Measurements from ENCODE around the gene CERS4.
A peak's percentile ranks its signal among the peaks of the same experiment; 100 is the strongest.

CERS4 gene

GRCh38 chr19:8238251-8238650 lies 29.1 kb downstream of the CERS4 start:
- Histone ChIP-seq H3K4me3 (no peak overlapping the region), H3K36me3 (peaks cover 0 to 2% (median under 1%) of the 10 kb centered on the region in 3 donors), H3K27ac (no peak overlapping the region), H3K27me3 (no peaks in the 10 kb centered on the region), H3K9me3 (peaks cover 0 to 8% (median 2%) of the 10 kb centered on the region in 3 donors), H3K4me1 (peaks cover 0 to 17% (median 10%) of the 10 kb centered on the region in 4 donors)
- no peak for DNase-seq
- intact Hi-C loops (cut with DNase I; ENCODE audit: low total_unique reads): no loop called here
- TF ChIP-seq CTCF (IDR thresholded peaks at IDR 0.05): no peak

- Histone ChIP-seq H3K4me3 (no peak overlapping the region), H3K4me1 (peaks cover 0 to 17% (median 10%) of the 10 kb centered on the region in 4 donors), H3K27ac (no peak overlapping the region), H3K36me3 (peaks cover 0 to 7% (median 5%) of the 10 kb centered on the region in 3 donors), H3K27me3 (no peaks in the 10 kb centered on the region), H3K9me3 (peaks cover 0 to 9% (median 4%) of the 10 kb centered on the region in 3 donors)
- no peak for TF ChIP-seq CTCF (IDR thresholded peaks at IDR 0.05)
- intact Hi-C loops (cut with DNase I; ENCODE audit: low total_unique reads): no loop called here
- DNase-seq: no peak
Measured at GRCh38 chr19:8239528-8240273, 30.5 kb downstream of the CERS4 start.

- no peak overlapping the region for H3K27ac ChIP-seq
- H3K4me3 ChIP-seq: no peak overlapping the region
- no peaks in the 10 kb centered on the region for H3K27me3 ChIP-seq
- no peak for TF ChIP-seq CTCF (IDR thresholded peaks at IDR 0.05)
- H3K4me1 ChIP-seq: peaks cover 0 to 17% (median 10%) of the 10 kb centered on the region in 4 donors
- DNase-seq: peak; percentile 77 to 88
- intact Hi-C loops (cut with DNase I; ENCODE audit: low total_unique reads): no loop called here
- H3K36me3 ChIP-seq: peaks cover 0 to 7% (median 5%) of the 10 kb centered on the region in 3 donors
- H3K9me3 ChIP-seq: peaks cover 0 to 9% (median 4%) of the 10 kb centered on the region in 3 donors
Measured at GRCh38 chr19:8240274-8241229, 31.4 kb downstream of the CERS4 start.

GRCh38 chr19:8241646-8242045 lies 32.5 kb downstream of the CERS4 start:
- H3K27me3 ChIP-seq: no peaks in the 10 kb centered on the region
- peaks cover 0 to 17% (median 10%) of the 10 kb centered on the region in 4 donors for H3K4me1 ChIP-seq
- peaks cover 0 to 9% (median 4%) of the 10 kb centered on the region in 3 donors for H3K9me3 ChIP-seq
- no peak for TF ChIP-seq CTCF (IDR thresholded peaks at IDR 0.05)
- no peak overlapping the region for H3K4me3 ChIP-seq
- no peak for DNase-seq
- intact Hi-C loops (cut with DNase I; ENCODE audit: low total_unique reads): no loop called here
- peaks cover 0 to 7% (median 5%) of the 10 kb centered on the region in 3 donors for H3K36me3 ChIP-seq
- H3K27ac ChIP-seq: no peak overlapping the region

GRCh38 chr19:8242211-8242821 lies 33.1 kb downstream of the CERS4 start:
- H3K27me3 ChIP-seq: no peaks in the 10 kb centered on the region
- H3K9me3 ChIP-seq: peaks cover 0 to 9% (median 4%) of the 10 kb centered on the region in 3 donors
- H3K27ac ChIP-seq: no peak overlapping the region
- H3K36me3 ChIP-seq: peaks cover 0 to 7% (median 5%) of the 10 kb centered on the region in 3 donors
- no peak for DNase-seq
- TF ChIP-seq CTCF (IDR thresholded peaks at IDR 0.05): no peak
- peaks cover 0 to 17% (median 10%) of the 10 kb centered on the region in 4 donors for H3K4me1 ChIP-seq
- H3K4me3 ChIP-seq: no peak overlapping the region
- intact Hi-C loops (cut with DNase I; ENCODE audit: low total_unique reads): no loop called here

Data from tibial artery (tissue), 4 donors.